Muscle of back (tissue), 11 donors: ENCODE measurements around the gene INPPL1. TPM values are rescaled to one million over a fixed set of nuclear protein-coding genes. Genes with fewer than 3 reads are reported as not detected.
A peak's percentile ranks its signal among the peaks of the same experiment; 100 is the strongest.
"Not testable (repeated sequence)": the region's sequence is repeated elsewhere in the genome, so short reads cannot be mapped to it uniquely, and the experiment has no call there.

Experiments
- DNase-seq, 3 donors: peaks; one replicate each; pipeline versions ENCODE4 v3.0.0 to v3.0.0-alpha.2; 2013
- polyA plus RNA-seq, 10 donors: library from polyadenylated mRNA; unstranded; fragments of 120-200 nt; gene quantifications; one replicate each; pipeline ENCODE4 v1.2.1, GENCODE V29; 2013; ENCODE audit not compliant: insufficient read length in 10 of 10

Gene INPPL1
- polyA plus RNA-seq, 10 donors: 109 to 182 (median 141) TPM

DNA sequence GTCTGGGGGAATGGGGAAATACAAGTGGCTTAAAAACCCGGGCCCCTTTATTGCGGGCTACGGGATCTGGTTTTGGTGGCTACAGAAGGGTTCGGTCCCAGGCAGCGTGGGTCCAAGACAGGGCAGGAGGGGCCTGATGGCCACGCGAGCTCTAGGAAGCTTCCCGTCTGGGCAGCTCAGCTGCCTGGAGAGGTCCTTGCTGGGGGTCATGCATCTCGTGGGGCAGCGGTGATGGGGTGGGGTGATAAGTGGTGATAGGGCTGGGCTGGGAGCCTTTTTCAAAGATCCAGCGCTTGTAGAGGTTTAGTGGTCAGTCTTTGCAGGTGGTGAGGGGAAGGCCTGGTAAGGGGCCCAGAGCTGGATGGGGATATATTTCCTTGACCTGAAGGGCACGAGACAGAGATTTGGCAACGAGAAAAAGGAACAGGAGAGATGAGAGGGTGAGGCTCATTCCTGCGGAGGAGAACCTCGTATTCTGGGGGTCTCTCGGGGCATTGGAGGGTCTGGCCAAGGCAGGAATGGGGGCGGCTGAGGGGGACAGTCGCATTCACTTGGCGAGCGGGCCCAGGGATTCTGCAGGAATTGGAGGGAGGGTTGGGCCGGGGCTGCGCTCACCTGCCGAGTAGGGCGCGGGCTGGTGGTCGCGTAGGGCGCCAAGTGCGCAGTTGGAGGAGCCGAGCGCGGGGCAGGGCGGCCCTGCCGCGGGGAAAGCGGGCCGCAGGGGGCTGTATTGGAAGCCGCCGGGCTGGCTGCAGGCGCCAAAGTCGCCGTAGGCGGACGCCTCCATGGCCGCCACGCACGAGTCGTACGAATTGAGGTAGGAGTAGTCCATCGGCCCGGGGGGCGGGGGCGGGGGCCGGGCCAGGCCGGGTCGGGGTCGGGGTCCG is 18.8 kb downstream of the INPPL1 start:
- no peak for DNase-seq

DNA sequence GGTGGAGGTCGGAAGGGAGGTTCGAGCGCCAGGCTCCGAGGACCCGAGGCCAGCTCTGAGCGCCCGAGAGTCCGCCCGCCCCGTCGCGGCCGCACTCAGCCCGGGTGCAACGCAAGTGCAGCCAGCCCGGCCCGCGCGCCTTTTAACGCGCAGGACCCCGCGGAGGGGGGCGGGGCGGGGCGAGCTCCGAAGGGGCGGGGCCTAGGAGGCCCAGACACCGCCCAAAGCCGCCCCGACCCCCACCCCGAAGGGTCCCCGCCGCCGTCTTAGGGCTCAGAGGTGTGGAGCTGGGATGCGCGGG is 19.4 kb downstream of the INPPL1 start, which contains the start of gene PHOX2A:
PHOX2A (minus strand) TSS at position 117 of the 301 bp plus-strand sequence. CDS start 172 bp downstream, outside the sequence.
- DNase-seq: no peak

DNA sequence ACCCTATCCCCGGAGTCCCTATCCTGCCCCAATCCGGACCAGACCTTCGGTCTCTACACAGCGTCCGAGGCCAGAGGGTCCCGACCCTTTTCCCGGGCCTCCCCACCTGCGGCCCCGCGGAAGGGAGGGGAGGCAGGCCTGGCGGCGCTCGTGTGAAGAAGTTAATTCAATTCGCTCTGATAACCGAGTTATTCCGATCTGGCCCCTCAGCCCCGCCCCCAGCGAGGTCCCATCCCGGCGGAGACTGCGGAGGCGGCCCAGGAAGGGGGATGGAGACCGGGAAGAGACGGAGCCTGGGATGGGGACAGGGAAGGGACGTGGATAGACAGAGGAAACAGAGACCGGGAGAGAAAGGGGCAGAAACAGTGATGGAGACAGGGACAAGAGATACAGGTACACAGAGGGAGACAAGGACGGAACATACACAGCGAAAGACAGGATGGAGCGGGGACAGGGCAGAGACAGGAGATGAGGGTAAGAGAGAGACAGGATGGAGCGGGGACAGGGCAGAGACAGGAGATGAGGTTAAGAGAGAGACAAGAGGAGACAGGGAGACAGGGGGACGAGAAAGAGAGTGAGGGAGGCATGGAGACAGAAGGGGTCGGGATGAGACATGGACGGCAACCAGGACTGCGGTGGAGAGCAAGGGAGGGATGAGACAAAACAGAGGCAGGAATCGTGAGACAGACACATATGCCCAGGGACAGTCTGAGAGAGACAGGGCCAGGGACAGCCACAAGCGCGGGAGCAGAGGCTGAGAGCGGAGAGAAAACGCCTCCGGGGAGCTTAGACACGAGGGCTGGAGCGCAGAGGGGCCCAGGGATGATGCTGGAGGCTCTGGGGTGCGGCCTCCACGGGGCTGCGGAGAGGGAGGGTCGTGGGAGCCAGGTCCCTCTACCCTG is 20.0 kb downstream of the INPPL1 start:
- DNase-seq: peak in 1 of 3 donors; percentile 35

DNA sequence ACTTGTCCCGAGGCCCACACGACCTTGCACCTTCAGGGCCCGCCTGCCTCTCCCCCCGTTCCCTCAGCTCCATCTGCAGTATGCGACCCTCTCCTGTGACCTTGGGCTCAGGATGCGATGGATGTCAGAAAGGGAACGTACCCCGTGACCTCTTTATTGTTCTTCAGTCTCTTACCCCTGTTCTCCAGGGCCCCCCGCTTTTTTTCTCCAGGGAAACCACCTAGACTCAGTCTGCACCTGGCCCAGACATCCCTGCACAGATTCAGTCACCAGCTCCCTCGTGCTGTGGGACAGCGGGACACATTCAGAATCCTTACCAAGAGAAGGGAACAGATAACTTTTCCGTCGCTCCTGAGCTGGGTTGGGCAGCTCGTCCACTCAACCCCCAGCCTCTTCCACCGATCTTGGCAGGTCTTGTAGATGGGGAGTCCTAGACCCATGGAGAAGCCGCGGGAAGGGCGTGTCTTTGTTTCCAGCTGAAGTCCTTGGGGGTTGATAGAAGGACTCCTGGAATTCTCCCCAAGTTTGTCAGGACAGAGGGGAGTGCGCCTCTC is 20.8 kb downstream of the INPPL1 start:
- DNase-seq: no peak

DNA sequence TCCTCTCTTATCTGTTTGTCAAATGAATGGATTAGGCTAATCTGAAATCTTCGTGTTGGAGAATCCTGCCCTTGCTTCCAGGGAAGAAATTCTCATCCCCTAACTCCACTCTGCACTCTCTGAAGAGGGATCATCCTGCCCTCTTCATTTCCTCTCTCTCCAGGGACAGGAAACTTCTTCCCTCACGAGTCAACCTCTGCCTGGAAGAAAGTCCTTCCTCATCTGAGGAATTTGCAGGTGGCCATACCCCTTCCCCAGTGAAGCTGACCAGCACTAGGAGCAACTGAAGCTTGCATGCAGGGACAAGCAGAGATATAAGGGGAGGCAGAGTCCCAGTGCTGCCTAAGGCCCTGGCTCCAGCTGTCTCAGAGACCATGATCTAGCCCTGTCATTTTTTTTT is 23.0 kb downstream of the INPPL1 start:
- no peak for DNase-seq

DNA sequence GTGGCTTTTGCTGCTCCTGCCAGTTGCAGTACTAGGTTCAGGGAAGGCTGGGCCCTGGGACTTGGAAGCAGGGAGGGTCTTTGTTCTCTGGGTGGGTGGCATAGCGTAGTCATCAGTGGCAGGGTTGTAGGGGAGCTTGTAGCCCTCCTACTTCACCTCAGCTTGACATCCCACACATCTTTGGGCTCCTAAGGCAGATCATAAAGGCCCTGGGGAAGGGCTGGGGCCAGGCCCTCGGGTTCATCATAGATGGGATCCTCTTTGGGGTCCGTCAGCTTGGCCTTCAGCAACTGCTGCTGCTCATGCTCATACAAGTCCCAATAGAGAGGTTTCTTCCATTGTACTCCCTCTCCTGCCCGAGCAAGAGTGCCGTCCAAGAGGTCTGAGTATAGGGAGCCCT is 25.4 kb downstream of the INPPL1 start:
- DNase-seq: no peak

DNA sequence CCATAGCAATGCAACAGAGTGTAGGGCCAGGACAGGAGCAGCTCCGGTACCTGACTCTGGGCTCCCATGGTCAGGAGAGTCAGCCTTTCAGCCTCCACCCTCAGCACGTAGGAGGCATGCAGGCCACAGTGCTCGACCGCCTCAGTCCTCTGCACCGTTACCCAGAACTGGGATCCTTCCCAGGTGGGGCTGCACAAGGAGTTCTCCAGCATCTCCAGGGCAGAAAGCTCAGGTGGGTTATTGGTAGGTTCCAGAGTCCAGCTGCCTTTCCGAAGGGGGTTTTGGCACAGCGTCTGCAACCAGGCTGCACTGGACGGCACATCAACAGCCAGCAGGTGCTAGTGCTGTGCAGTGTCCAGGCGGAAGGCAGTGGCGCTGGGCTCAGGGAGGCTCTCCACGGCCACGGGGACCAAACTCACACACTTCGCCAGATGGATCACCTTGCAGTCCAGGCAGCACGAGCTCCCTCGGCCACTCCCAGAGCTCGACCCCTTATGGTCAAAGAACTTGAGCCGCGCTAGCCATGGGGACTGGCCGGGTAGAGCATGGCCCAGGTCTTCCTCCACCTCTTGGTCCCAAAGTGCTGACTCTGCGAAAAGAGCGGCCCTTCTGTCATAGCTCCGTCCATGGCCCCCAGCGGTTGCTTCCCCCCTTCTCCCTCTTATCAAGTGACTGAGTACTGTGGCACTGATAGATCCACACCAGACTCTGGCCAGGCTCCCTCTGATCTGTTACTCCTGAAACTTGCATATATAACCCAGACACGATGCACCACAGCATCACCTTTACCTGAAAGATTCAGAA is 26.3 kb downstream of the INPPL1 start:
- no peak for DNase-seq

DNA sequence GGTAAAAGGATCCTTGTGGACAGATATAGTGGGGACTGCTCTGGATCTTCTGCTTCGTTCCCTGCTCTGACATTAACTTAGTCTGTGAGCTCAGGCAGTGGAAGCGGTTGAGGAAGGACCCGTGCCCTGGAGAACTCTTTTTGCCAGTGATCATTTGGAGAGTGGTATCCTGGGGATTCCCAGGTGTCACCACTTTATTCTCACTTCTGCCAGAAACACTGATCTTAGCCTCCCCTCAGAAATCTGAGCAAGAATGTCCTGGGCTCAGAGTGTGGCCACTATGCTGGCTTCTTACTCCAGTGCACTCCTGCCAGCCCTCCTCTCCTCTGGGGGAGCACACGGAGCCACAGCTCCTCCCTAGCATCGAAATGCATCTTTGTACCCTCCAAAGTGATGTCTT is 27.0 kb downstream of the INPPL1 start:
- DNase-seq: no peak

DNA sequence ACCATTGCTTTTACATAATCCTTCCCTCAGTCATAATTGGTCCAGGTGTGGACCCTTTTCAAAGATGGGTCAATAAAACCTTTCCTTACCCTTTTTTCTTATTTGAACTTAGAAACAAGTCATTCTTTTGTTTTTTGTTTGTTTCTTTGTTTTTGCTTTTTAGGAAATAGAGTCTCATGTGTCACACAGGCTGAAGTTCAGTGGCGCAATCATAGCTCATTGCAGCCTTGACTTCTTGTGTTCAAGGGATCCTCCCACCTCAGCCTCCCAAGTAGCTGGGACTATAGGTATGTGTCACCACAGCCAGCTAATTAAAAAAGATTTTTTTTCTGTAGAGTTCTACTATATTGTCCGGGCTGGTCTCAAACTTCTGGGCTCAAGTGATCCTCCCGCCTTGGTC is 28.8 kb downstream of the INPPL1 start:
- DNase-seq: no peak

DNA sequence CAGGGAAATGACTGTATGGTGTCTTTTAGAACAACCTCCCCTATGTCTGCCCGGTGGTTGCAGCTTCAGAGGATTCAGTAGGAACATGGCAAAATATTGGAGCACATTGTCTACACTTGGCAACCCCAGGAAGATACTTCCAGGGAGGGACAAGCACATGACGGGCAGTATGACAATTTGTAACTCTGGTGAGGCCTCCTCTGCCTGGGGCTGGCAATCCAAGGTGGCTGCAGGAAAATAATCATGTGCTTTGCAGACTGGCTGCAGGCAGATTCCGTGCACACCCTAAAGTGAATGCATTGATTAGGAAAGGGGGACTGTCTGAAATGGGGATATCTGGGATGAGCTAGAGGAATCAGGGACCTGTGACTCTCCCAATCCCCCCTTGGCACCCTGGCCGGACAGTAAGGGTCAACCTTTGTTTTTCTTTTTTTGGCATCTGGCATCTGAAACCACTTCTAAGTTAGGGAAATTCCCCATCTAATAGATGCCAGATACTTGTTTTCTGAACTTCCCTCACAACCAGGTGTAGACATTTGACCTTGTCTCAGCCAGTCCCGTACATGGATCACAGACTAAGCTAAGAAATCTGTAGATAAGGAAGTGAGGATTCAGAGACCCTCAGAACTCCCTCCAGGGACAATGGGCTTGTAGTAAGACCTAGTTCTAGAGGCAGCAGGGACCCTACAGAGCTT is 29.9 kb downstream of the INPPL1 start:
- DNase-seq: no peak

DNA sequence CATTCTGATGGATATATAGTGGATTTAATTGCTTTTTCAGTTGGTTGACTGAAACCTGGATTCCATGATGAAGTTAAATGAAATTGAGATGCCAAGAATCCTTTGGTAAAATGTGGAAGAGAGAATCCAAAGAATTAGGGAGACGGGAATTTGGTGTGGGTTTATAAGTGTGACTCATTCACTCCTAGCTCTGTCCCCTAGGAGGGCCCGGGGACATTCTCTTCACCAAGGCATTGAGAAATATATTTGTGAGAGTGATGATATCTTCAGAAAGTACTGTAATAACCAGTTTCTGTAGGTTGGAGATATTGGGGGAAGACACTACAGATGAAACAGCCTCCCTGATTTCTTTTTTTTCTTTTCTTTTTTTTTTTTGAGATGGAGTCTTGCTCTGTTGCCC is 33.0 kb downstream of the INPPL1 start:
- no peak for DNase-seq

DNA sequence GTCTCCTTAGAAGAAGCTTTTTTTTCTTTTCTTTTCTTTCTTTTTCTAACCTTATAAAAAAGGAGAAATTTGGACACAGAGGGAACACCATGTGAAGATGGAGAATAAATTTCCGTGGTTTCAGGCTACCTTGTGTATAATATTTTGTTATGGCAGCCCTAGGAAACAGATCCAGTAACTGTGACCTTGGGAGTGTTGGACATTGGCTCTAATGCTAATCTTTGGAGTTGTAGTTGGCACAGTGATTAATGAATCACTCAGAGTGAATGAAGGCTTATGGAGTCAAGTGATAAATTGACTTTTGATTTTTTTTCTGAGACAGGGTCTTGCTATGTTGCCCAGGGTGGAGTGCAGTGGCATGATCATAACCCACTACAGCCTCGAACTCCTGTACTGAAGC is 34.9 kb downstream of the INPPL1 start:
- DNase-seq: no peak

DNA sequence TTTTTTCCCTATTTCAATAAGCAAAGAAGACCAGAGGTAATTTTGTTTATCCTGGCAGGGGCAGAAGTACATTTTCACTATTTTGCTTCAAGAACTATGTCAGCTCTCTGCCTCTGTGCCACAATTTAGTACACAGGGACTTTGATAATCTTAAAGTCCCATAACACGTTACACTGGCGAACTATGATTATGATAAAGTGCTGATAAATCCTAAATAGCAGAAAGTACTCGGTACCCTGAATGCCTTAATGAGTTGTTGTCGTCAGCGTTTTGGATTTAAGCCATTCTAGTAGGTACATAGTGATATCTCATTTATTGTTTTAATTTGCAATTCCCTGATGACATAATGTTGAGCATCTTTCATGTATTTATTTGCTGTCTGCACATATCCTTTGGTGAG is 36.0 kb downstream of the INPPL1 start:
- DNase-seq: no peak

DNA sequence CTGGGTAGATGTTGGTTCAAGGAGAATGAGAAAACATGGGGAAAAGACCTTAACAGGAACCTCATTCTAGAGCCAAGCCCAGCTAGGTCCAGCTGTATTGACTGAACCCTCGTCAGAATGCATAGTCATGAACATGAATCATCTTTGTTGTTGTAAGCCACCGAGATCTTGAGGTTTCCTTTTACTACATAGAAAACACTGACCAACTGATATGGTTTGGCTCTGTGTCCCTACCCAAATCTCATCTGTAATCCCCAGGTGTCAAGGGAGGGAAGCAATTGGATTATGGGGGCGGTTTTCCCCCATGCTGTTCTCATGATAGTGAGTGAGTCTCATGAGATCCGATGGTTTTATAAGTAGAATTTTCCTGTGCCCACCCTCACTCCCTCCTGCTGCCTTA is 38.8 kb downstream of the INPPL1 start:
- DNase-seq: no peak

DNA sequence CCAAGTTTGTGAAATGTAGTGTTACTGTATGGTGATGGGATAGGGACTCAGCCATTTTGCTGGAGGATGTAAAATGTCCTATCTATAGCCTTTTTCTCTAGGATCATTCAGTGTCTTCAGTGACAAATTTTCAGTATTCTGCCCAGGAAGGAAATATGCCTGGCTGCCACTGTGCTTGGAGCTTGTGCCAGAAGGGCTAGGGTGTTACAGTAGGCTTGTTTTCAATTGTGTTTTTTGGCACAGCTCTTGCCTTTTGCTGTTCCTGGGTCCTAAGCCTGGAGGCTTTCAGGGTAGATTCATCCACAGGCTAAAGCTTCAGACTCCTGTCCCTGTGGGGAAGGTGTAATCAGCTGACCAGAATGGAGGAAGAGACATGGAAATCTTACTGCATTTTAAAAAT is 41.4 kb downstream of the INPPL1 start:
- no peak for DNase-seq

DNA sequence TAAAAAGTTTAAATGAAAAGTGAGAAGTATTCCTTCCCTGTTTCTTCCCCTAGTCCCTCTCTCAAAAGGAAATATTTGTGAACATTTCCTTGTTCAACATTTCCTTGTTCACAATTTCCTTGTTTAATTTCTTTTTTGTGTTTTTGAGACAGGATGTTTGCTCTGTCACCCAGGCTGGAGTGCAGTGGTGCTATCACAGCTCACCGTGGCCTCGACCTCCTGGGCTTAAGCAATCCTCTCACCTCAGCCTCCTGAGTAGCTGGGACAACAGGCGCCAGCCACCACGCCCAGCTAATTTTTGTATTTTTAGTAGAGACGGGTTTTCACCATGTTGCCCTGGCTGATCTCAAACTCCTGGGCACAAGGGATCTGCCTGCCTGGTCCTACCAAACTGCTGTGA is 42.4 kb downstream of the INPPL1 start:
- not testable (repeated sequence) for DNase-seq

DNA sequence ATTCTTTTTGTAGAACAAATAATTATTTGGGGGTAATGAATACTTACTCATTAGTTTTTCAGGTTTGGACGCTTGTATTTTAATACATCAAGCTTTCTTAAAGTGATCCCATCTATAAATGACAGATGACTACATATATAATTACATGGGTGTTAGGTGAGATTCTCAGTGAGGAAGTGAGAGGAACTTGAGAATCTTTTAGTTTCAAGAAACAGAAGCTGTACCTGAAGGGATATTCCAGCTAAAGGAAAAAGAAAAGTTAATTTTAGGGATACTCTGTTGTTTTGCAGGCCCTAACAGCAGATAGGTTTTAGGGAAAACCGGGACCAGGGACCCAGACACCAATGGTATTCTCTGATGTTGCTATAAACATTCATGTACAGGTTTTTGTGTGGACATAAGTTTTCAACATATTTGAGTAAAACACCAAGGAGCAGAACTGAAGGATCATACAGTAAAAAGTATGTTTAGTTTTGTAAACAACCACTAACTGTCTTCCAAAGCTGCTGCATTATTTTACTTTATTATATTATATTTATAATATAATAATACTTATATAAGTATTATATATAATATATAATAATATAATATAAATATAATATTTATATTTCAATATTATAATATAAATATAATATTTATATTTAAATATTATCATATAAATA is 43.5 kb downstream of the INPPL1 start:
- DNase-seq: no peak

DNA sequence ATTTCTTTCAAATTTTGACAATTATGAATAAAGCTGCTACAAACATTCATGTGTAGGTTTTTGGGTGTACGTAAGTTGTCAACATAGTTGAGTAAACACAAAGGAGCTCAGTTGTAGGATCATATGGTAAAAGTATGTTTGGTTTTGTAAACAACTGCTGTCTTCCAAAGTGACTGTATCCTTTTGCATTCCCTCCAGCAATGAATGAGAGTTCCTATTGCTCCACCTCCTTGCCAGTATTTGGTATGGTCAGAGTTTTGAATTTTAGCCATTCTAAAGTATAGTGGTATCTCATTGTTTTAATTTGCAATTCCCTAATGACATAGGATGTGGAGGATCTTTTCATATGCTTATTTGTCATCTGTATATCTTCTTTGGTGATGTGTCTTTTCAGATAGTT is 47.4 kb downstream of the INPPL1 start:
- DNase-seq: no peak

DNA sequence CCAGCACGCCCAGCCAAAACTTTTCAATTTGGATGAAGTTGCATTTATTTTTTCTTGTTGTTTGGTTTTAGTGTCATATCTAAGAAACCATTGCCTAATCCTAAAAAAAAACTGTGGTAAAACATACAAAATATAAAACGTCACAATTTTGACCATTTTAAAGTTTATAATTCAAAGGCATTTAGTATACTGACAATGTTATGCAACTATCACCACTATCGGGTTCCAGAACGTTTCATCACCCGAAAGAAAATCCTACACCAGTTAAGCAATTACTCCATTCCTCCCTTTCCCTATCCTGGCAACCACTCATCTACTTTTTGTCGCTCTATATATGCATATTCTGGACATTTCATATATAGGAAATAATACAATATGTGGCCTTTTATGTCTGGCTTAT is 49.9 kb downstream of the INPPL1 start:
- no peak for DNase-seq

DNA sequence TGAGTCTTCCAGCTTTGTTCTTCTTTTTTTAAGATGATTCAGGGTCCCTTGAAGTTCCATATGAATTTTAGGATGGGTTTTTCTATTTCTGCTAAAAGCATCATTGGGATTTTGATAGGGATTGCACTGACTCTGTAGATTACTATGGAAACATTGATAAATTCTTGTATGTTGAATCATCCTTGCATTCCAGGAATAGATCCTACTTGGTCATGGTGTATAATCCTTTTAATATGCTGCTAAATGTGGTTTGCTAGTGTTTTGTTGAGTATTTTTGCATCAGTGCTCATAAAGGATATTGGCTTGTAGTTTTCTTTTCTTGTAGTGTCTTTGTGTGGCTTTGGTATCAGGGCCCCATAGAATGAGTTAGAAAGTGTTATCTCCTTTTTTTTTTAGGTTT is 54.3 kb downstream of the INPPL1 start:
- DNase-seq: peak in 1 of 3 donors; percentile 40

DNA sequence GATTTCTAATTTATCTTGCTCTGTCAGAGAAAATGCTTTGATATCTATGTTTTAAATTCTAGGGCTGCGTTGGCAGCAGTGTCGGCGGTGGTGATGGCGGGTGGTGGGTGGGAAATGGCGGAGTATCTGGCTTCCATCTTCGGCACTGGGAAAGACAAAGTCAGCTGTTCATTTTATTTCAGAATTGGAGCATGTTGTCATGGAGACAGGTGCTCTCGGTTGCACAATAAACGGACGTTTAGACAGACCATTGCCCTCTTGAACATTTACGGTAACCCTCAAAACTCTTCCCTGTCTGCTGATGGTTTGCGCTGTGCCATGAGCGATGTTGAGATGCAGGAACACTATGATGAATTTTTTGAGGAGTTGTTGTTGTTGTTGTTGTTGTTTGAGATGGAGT is 55.5 kb downstream of the INPPL1 start:
- DNase-seq: no peak
